ENCODE measurements around the gene HOOK2. TPM values are rescaled to one million over a fixed set of nuclear protein-coding genes. Genes with fewer than 3 reads are reported as not detected.

The HOOK2 gene
- total RNA-seq, 2 experiments from 2014 or later: 20.0 to 20.3 TPM

Small RNAs within 50 kb of the gene (microRNA-seq; reads per million reads assigned to microRNA genes)
- not detected for gene MIR5684

Other genes with a start within 250 kb of the HOOK2 start
- 10 to 100 TPM; 18.1 to 19.0 TPM for gene ZNF564, start 224.1 kb downstream of the HOOK2 start, total RNA-seq
- 10 to 100 TPM; 14.9 to 17.4 TPM for gene ZNF490, start 164.7 kb downstream of the HOOK2 start, total RNA-seq
- 10 to 100 TPM; 37.1 to 42.7 TPM for gene ZNF791, start 164.6 kb downstream of the HOOK2 start, total RNA-seq
- gene MAN2B1, start 108.8 kb downstream of the HOOK2 start, total RNA-seq: 100 to 1,000 TPM; 108 to 115 TPM
- gene WDR83, start 108.7 kb downstream of the HOOK2 start, total RNA-seq: 10 to 100 TPM; 18.2 to 21.1 TPM
- 100 to 1,000 TPM; 148 to 149 TPM for gene DHPS, start 93.7 kb downstream of the HOOK2 start, total RNA-seq
- not detected for gene GNG14, start 87.6 kb downstream of the HOOK2 start, total RNA-seq
- gene FBXW9, start 78.9 kb downstream of the HOOK2 start, total RNA-seq: 1 to 10 TPM; 4.9 to 5.3 TPM
- gene TNPO2, start 51.6 kb downstream of the HOOK2 start, total RNA-seq: 10 to 100 TPM; 80.8 to 81.9 TPM
- gene TRIR, start 40.9 kb downstream of the HOOK2 start, total RNA-seq: 100 to 1,000 TPM; 213 to 214 TPM
- 10 to 100 TPM; 46.4 to 47.2 TPM for gene GET3, start 38.1 kb downstream of the HOOK2 start, total RNA-seq
- not detected for gene BEST2, start 23.8 kb downstream of the HOOK2 start, total RNA-seq
- gene JUNB, start 15.9 kb upstream of the HOOK2 start, total RNA-seq: 10 to 100 TPM; 82.7 to 84.6 TPM
- 100 to 1,000 TPM; 170 to 181 TPM for gene PRDX2, start 26.2 kb upstream of the HOOK2 start, total RNA-seq
- 10 to 100 TPM in 1 of 2 experiments, 1 to 10 TPM in 1; 5.8 to 10.8 TPM for gene THSD8, start 26.5 kb upstream of the HOOK2 start, total RNA-seq
- 10 to 100 TPM; 46.2 to 47.8 TPM for gene RNASEH2A, start 31.0 kb upstream of the HOOK2 start, total RNA-seq
- not detected for gene RTBDN, start 59.0 kb upstream of the HOOK2 start, total RNA-seq
- gene MAST1, start 63.0 kb upstream of the HOOK2 start, total RNA-seq: 1 to 10 TPM; 1.8 to 2.6 TPM
- 10 to 100 TPM; 29.0 to 30.4 TPM for gene DNASE2, start 105.9 kb upstream of the HOOK2 start, total RNA-seq
- gene KLF1, start 111.6 kb upstream of the HOOK2 start, total RNA-seq: under 1 TPM in 1 of 2 experiments, not detected in 1; 0.19 TPM
- gene GCDH, start 115.6 kb upstream of the HOOK2 start, total RNA-seq: 10 to 100 TPM; 39.7 to 43.4 TPM
- gene SYCE2, start 143.7 kb upstream of the HOOK2 start, total RNA-seq: 1 to 10 TPM; 3.6 to 4.4 TPM
- 10 to 100 TPM; 69.2 to 73.3 TPM for gene FARSA, start 158.2 kb upstream of the HOOK2 start, total RNA-seq
- 100 to 1,000 TPM; 522 to 531 TPM for gene CALR, start 163.1 kb upstream of the HOOK2 start, total RNA-seq
- 100 to 1,000 TPM; 128 to 141 TPM for gene RAD23A, start 170.3 kb upstream of the HOOK2 start, total RNA-seq
- gene GADD45GIP1, start 181.7 kb upstream of the HOOK2 start, total RNA-seq: 10 to 100 TPM; 18.4 to 19.4 TPM
- not detected for gene DAND5, start 194.0 kb upstream of the HOOK2 start, total RNA-seq
- gene NFIX, start 219.9 kb upstream of the HOOK2 start, total RNA-seq: 1 to 10 TPM; 1.5 to 2.5 TPM